Choroid plexus epithelial cell (primary cell): ENCODE data around the gene ARHGAP40.

ENCODE experiments used
- DNase-seq: peaks from one replicate; pipeline ENCODE4 v3.0.0-alpha.2; 2010; ENCODE audit warnings: low read depth
- H3K4me3 ChIP-seq: 2 replicates; pipeline ENCODE4 v1.5.1; 2011; ENCODE audit warnings: low read depth, mild to moderate bottlenecking, control low read depth, low read length, moderate library complexity
- TF ChIP-seq, protein P1 (sequence below): conservative IDR thresholded peaks from 2 replicates; pipeline ENCODE4 v1.5.1; 2011; ENCODE audit warnings: low read depth, mild to moderate bottlenecking, control low read depth, inconsistent platforms, low read length, moderate library complexity

ARHGAP40 gene

DNA sequence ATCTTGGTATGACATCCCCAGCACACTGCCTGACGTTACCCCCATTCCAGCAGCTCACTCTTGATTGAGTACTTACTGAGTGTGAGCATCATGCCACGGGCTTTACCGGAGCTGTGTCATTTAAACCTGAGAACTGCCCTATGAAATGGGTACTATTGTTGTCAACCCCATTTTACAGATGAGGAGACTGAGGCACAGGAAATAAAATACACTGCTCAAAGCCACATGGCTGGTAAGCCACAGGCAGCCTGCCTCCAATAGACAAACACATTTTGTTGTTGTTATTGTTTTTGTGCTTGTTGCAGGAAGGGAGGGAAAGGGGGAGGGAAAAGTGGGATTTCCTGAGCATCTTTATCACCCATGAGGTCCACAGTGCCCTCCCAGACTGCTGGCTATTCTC is 69.2 kb downstream of the ARHGAP40 start:
- no peak for DNase-seq
- TF ChIP-seq, protein P1, sequence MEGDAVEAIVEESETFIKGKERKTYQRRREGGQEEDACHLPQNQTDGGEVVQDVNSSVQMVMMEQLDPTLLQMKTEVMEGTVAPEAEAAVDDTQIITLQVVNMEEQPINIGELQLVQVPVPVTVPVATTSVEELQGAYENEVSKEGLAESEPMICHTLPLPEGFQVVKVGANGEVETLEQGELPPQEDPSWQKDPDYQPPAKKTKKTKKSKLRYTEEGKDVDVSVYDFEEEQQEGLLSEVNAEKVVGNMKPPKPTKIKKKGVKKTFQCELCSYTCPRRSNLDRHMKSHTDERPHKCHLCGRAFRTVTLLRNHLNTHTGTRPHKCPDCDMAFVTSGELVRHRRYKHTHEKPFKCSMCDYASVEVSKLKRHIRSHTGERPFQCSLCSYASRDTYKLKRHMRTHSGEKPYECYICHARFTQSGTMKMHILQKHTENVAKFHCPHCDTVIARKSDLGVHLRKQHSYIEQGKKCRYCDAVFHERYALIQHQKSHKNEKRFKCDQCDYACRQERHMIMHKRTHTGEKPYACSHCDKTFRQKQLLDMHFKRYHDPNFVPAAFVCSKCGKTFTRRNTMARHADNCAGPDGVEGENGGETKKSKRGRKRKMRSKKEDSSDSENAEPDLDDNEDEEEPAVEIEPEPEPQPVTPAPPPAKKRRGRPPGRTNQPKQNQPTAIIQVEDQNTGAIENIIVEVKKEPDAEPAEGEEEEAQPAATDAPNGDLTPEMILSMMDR, result no peak
- H3K4me3 ChIP-seq, result no peak overlapping the region

DNA sequence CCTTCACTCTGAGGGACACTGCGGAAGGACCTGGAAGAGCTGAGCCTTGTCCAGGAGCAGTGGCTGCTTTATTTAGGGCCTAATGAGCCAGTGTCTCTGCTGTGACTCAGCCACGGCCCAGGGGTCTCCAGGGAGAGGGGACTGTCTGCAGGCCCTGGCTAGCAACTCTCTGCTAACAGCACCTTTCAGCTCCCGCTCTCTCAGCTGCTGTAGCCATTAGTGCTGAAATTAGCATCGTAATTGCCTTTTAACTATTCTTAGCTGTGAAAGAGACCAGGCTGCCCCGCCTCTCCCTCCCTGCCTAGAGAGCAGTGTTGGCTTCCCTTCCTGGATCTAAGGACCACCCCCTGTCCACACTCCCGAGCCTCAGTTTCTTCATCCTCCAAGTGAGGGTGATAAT is 69.6 kb downstream of the ARHGAP40 start:
- TF ChIP-seq, protein P1, result no peak
- no peak for DNase-seq
- H3K4me3 ChIP-seq, result no peak overlapping the region

DNA sequence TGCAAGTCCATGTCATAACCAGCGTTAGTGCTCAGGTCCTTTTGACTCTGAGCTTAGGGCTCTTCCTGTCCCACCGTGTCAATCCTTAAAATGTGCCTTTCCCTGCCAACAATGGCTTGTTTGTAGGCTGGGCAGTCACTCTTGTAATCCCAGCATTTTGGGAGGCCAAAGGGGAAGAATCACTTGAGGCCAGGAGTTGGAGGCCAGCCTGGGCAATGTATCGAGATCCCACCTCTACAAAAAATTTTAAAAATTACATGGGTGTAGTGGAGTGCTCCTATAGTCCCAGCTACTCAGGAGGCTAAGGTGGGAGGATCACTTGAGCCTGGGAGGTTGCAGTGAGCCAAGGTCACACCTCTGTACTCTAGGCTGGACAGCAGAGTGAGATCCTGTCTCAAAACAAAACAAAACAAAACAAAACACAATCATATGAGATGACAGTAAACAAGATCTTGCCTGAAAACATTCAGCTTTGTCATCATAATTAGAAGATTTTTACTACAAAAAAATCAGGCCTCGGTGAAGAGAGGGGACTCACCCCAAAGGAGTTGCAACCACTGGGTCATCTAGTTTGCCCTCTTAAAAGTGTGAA is 70.2 kb downstream of the ARHGAP40 start:
- no peak overlapping the region for H3K4me3 ChIP-seq
- no peak for DNase-seq
- TF ChIP-seq, protein P1, result no peak

DNA sequence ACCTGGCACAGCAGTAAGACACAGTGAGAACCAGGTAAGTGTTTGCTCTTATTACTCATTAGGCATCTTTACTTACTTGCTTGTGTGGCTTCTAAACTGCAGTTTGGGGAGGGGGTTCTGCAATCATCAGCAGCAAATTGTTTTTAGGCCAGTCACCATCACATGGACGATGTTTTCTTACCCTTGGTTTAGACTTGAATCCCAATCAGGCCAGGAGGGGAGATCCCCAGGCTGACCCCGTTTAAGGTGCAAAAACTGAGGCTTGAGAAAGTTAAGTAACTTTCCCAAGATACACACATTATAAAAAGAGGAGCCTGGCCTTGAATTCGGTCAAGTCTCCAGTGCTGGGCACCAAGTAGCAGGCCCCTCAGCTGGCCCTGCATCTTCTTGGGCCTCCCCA is 70.9 kb downstream of the ARHGAP40 start:
- TF ChIP-seq, protein P1, result no peak
- H3K4me3 ChIP-seq, result no peak overlapping the region
- DNase-seq, result no peak

DNA sequence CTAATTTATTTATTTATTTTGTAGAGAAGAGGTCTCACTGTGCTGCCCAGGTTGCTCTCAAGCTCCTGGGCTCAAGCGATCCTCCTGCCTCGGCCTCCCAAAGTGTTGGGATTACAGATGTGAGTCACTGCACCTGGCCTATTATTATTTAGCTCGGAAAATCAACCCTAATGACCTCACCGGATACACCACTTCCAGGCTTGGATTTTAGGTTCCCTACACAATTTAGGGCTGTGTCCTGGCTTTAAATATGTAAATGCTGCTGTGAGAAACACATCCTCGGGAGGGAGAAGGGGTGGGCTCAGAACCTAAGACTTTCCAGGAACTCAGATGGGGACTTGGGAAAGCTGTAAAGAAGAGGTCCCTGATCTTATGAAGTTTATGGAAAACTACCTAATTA is 71.7 kb downstream of the ARHGAP40 start:
- TF ChIP-seq, protein P1, result no peak
- DNase-seq, result no peak
- no peak overlapping the region for H3K4me3 ChIP-seq

DNA sequence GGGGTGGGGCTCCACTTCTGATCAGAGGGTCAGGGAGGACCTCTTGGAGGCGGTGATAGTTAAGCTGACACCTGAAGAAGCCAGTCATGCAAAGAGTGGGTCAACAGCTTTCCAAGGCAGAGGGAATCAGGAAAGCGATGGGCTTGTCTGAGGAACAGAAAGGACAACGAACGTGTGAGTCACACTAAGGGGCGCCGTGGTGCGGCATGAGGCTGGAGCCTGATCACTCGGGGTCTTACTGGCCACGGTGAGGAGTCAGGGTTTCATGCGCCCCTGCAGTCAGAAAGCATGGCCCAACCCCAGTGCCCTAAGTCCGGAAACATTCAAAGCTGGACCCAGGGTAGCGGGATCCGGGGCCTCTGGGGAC is 72.1 kb downstream of the ARHGAP40 start:
- peak; percentile 14 for DNase-seq
- H3K4me3 ChIP-seq, result peak overlapping the region; percentile 63
- TF ChIP-seq, protein P1, result no peak

DNA sequence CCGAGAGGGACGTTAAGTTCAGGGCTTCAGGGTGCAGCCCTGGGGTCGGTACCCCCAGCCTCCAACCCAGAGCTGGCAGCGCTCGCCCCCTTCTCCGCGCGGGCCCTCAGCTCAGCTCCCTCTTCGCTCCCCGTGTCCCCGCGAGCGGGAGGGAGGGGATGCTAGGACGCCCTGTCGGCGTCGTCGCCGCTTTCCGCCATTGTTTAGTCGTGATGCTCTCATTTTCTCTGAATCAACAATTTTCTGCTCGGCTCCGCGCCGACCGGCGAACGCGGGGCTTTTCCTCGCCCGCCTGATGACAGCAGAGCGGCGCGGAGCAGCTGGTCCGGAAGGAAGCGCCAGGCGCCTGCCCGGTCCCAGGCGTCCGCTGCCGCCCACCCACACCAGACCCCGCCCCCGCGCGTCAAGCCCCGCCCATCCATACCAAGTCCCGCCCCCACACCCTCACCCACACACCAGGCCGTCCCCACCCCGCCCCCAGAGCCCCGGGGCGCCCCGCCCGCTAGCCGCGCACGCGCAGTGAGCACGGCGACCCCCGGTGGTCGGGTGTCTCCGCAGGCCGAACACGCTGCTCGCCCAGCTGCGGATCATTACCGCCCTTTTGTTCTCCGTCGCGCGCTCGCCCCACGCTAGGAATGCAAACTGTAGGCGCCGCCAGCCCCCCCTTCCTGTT is 72.6 kb downstream of the ARHGAP40 start:
- H3K4me3 ChIP-seq, result peak overlapping the region; percentile 63
- TF ChIP-seq, protein P1, result no peak
- peak; percentile 62 for DNase-seq
